ENCODE results near the gene NFKBIE.
A peak's percentile ranks its signal among the peaks of the same experiment; 100 is the strongest.

NFKBIE gene

DNA sequence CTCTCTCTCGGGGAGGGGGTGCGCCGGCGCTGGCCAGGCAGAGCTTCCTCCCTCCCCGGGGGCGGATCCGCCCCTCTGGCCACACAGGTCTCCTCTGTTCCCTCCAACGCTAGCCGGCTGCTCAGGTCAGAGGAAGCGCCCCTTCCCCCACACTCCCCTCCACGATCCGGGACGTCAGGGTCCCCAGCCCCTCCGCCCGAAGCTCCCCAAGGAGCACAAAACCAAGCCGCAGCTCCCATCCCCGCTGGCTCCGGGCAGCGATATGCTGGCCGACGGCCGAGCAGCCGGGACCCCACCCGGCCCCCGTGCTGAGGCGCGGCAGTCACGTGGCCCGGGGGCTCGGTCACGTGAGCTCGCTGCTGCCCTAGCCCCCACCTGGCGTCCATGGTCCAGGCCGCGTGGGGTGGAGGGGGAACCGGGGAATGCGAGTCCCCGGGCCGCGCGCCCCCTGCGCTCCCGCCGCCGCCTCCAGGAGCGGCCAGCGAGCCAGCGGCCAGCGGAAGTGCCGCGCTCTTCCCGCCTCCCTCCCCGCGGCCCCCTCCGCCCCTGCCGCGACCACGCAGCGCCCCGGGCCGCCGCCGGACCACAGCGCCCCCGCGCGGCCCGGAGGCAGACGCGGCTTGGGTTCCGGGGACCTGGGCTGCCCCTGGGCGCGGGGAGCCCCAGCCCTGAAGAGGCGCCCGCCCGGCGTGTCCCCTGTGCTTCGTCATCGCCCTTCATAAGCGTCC, 8.2 kb downstream of the NFKBIE start, which contains the start of gene SLC35B2:
SLC35B2 (minus strand) TSS at position 504 of the 728 bp plus-strand sequence; CDS start at position 386, 118 bp downstream.
- Histone ChIP-seq H3K79me2 (no peaks in the 10 kb centered on the region), H3K4me3 (ENCODE audit: low read depth, low read length) (peak within 1 kb of the TSS; percentile 67), H3K36me3 (ENCODE audit: control insufficient read depth, insufficient read depth, low read length) (no peaks in the 10 kb centered on the region), H3K27ac (peak within 1 kb of the TSS; percentile 81), H3K9me3 (ENCODE audit: control insufficient read depth, low read length) (no peaks in the 10 kb centered on the region), H3K9ac (peak within 1 kb of the TSS; percentile 0), H3K27me3 (ENCODE audit: control insufficient read depth, insufficient read depth, low read length) (no peaks in the 10 kb centered on the region), H3K4me1 (peaks cover 12% of the 10 kb centered on the region), H3K4me2 (ENCODE audit: low read length) (peak within 1 kb of the TSS; percentile 84), H2AFZ (peak within 1 kb of the TSS; percentile 97)
- TF ChIP-seq, protein P1, sequence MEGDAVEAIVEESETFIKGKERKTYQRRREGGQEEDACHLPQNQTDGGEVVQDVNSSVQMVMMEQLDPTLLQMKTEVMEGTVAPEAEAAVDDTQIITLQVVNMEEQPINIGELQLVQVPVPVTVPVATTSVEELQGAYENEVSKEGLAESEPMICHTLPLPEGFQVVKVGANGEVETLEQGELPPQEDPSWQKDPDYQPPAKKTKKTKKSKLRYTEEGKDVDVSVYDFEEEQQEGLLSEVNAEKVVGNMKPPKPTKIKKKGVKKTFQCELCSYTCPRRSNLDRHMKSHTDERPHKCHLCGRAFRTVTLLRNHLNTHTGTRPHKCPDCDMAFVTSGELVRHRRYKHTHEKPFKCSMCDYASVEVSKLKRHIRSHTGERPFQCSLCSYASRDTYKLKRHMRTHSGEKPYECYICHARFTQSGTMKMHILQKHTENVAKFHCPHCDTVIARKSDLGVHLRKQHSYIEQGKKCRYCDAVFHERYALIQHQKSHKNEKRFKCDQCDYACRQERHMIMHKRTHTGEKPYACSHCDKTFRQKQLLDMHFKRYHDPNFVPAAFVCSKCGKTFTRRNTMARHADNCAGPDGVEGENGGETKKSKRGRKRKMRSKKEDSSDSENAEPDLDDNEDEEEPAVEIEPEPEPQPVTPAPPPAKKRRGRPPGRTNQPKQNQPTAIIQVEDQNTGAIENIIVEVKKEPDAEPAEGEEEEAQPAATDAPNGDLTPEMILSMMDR (IDR thresholded peaks at IDR 0.05) = peak; percentile 49

DNA sequence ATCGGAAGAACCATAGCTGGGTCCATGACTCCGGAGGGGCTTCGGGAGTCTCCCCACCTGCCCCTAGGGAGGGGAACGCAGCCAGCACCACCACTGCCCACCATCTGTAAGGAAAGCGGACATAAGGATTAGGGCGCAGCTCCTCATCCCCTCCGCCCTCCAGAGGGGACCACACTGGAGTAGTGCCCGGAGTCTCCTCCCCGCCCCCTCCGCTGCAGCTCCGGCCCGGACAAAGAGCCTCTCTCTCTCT, 8.7 kb downstream of the NFKBIE start:
- TF ChIP-seq, protein P1 (IDR thresholded peaks at IDR 0.05) = no peak

DNA sequence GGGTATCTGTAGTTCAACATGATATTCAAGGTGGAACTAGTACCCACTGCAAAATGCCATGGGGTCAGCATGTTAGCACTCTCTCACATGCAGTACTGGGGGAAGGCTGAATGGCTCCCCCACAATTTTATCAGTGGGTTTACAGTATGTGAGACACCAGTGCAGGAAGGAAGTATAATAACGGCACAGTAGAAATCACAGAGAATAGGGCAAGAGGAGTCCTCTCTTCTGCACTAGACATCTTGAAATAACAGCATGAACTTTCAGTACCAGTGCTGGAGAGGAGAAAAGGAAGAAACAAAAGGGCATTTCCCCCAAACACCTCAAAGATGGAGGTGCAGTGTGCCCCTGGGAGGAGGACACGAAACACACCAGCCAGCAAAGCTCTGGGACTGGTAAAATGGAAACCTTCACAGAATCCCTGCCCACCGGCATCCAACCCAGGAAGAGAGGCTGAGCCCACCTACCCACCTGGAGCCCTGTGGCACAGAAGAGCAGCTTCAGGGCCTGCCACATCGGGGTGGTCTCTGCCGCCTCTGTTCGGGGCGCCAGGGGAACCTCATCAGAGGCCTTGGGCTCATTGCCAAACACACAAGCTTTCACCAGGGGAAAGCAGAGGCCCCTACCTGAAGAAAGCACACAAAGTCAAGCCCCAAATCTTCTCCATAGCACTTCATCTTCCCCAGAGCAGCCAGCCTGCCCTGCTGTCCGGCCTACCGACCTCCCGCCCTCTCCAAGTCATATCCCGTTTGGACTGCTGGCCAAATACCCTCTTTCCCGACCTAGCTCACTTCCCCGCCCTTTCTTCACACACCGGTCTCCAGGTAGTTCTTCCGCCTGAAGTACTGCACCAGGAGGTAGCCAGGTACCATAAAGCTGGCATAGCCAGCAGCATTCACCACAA, 9.2 kb downstream of the NFKBIE start:
- H3K4me2 ChIP-seq (ENCODE audit: low read length) = peak overlapping the region; percentile 60
- peaks cover 12% of the 10 kb centered on the region for H3K4me1 ChIP-seq
- H3K4me3 ChIP-seq (ENCODE audit: low read depth, low read length) = peak overlapping the region; percentile 67
- H3K9me3 ChIP-seq (ENCODE audit: control insufficient read depth, low read length) = no peaks in the 10 kb centered on the region
- H3K79me2 ChIP-seq = no peaks in the 10 kb centered on the region
- peak overlapping the region; percentile 81 for H3K27ac ChIP-seq
- no peaks in the 10 kb centered on the region for H3K36me3 ChIP-seq (ENCODE audit: control insufficient read depth, insufficient read depth, low read length)
- TF ChIP-seq, protein P1 (IDR thresholded peaks at IDR 0.05) = no peak
- no peaks in the 10 kb centered on the region for H3K27me3 ChIP-seq (ENCODE audit: control insufficient read depth, insufficient read depth, low read length)
- peak overlapping the region; percentile 97 for H2AFZ ChIP-seq
- H3K9ac ChIP-seq = no peak overlapping the region

More for the DNA sequence above, 8.7 kb downstream of the NFKBIE start:
- H3K27ac ChIP-seq = peak overlapping the region; percentile 81
- H3K4me2 ChIP-seq (ENCODE audit: low read length) = peak overlapping the region; percentile 60
- H3K36me3 ChIP-seq (ENCODE audit: control insufficient read depth, insufficient read depth, low read length) = no peaks in the 10 kb centered on the region
- H2AFZ ChIP-seq = peak overlapping the region; percentile 97
- H3K9ac ChIP-seq = no peak overlapping the region
- H3K79me2 ChIP-seq = no peaks in the 10 kb centered on the region
- peak overlapping the region; percentile 67 for H3K4me3 ChIP-seq (ENCODE audit: low read depth, low read length)
- peaks cover 12% of the 10 kb centered on the region for H3K4me1 ChIP-seq
- H3K9me3 ChIP-seq (ENCODE audit: control insufficient read depth, low read length) = no peaks in the 10 kb centered on the region
- H3K27me3 ChIP-seq (ENCODE audit: control insufficient read depth, insufficient read depth, low read length) = no peaks in the 10 kb centered on the region

DNA sequence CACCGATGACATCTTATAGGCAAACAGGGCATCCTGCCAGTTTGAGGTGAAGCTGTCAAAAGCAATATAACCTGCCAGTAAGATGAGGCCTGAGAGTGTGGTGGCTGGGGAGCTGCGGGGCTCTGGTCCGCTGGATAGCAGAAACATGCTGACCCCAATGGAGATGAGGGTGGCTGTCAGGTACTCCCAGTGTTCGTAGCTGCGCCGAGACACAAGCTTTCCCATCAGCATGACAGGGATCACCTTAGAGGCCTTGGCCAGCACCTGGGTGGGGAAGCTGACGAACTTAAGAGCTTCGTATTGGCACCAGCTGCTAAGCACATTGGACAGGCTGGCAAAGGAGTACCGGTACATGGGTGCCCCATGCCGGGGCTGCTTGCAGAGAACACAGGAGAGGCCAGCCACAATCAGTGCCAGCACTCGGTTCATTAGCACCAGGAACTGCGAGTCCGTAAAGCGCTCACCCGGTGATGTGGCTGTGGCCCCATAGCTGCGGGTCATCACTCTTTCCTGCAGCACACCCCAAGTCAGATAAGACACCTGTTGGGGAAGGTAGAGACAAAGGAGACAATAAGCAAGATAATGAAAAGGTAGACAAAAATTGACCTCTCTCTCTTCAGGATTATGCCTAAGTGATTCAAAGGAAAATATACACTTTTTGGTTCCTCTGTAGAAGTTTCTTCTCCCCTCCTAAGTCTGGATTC, 10.1 kb downstream of the NFKBIE start:
- no peak overlapping the region for H2AFZ ChIP-seq
- no peak overlapping the region for H3K4me3 ChIP-seq (ENCODE audit: low read depth, low read length)
- no peaks in the 10 kb centered on the region for H3K9me3 ChIP-seq (ENCODE audit: control insufficient read depth, low read length)
- H3K36me3 ChIP-seq (ENCODE audit: control insufficient read depth, insufficient read depth, low read length) = no peaks in the 10 kb centered on the region
- no peaks in the 10 kb centered on the region for H3K79me2 ChIP-seq
- TF ChIP-seq, protein P1 (IDR thresholded peaks at IDR 0.05) = no peak
- H3K9ac ChIP-seq = no peak overlapping the region
- H3K4me2 ChIP-seq (ENCODE audit: low read length) = no peak overlapping the region
- H3K27ac ChIP-seq = no peak overlapping the region
- H3K4me1 ChIP-seq = peaks cover 12% of the 10 kb centered on the region
- H3K27me3 ChIP-seq (ENCODE audit: control insufficient read depth, insufficient read depth, low read length) = no peaks in the 10 kb centered on the region
